Tibial nerve (tissue), 4 donors: Measurements from ENCODE around the gene ADGRG4. TPM values are rescaled to one million over a fixed set of nuclear protein-coding genes. Genes with fewer than 3 reads are reported as not detected.
"Not testable (repeated sequence)": the region's sequence is repeated elsewhere in the genome, so short reads cannot be mapped to it uniquely, and the experiment has no call there.

Source experiments
- DNase-seq, 2 donors: peaks; one replicate each; pipeline ENCODE4 v3.0.0-alpha.2; 2019; ENCODE audit warnings: low spot score in 2 of 2
- H3K27ac ChIP-seq, 4 donors: fragments of 200-600 bp; sonication (generic) in 3 of 4; one replicate each; pipeline ENCODE4 v1.5.1; 2017 to 2019; ENCODE audit warnings: mild to moderate bottlenecking in 1 of 4
- H3K27me3 ChIP-seq, 2 donors: fragments of 200-600 bp; sonication (generic) in 1 of 2; one replicate each; pipeline versions ENCODE4 v1.5.1 to v1.6.0; 2017 to 2019
- H3K36me3 ChIP-seq, 3 donors: fragments of 200-600 bp; sonication (generic); one replicate each; pipeline ENCODE4 v1.5.1; 2018 to 2019
- H3K4me1 ChIP-seq, 4 donors: fragments of 200-600 bp; sonication (generic) in 3 of 4; one replicate each; pipeline ENCODE4 v1.5.1; 2017 to 2019
- H3K4me3 ChIP-seq, 4 donors: fragments of 200-600 bp; sonication (generic) in 3 of 4; one replicate each; pipeline ENCODE4 v1.5.1; 2017 to 2019; ENCODE audit warnings: mild to moderate bottlenecking in 1 of 4, moderate library complexity in 1 of 4
- H3K9me3 ChIP-seq, 4 donors: fragments of 200-600 bp; sonication (generic) in 3 of 4; one replicate each; pipeline ENCODE4 v1.5.1; 2017 to 2019
- CTCF ChIP-seq, 5 experiments: fragments of 200-600 bp in 3 of 5; fragments of 450-650 bp in 2 of 5; sonication (generic) in 3 of 5; IDR thresholded peaks; one replicate each; pipeline ENCODE4 v1.5.1; 2016 to 2019; ENCODE audit warnings: antibody characterized with exemption in 5 of 5, mild to moderate bottlenecking in 3 of 5, moderate library complexity in 2 of 5
- EP300 ChIP-seq, 2 donors: sonication (generic); formaldehyde crosslinking; IDR thresholded peaks; one replicate each; pipeline ENCODE4 v1.6.1; 2017; ENCODE audit warnings: antibody characterized with exemption in 2 of 2, mild to moderate bottlenecking in 1 of 2
- POLR2A ChIP-seq, 2 donors: fragments of 450-650 bp; IDR thresholded peaks; one replicate each; pipeline ENCODE4 v1.6.1; 2017; ENCODE audit warnings: antibody characterized with exemption in 2 of 2, mild to moderate bottlenecking in 2 of 2, moderate library complexity in 2 of 2
- WGBS, 2 donors: methylation state at CpG; one replicate each; pipeline ENCODE4 v1.1.5; 2018; 5-methylcytosine and 5-hydroxymethylcytosine counted together
- total RNA-seq, 4 donors: library from RNA; depleted of rRNA; stranded (reverse); fragments of >200 nt; gene quantifications; one replicate each; pipeline ENCODE4 v1.1.0, GENCODE V29; 2016

Gene ADGRG4
- total RNA-seq, 4 donors from 2014 or later: 0.20 TPM; not detected in 3

DNA sequence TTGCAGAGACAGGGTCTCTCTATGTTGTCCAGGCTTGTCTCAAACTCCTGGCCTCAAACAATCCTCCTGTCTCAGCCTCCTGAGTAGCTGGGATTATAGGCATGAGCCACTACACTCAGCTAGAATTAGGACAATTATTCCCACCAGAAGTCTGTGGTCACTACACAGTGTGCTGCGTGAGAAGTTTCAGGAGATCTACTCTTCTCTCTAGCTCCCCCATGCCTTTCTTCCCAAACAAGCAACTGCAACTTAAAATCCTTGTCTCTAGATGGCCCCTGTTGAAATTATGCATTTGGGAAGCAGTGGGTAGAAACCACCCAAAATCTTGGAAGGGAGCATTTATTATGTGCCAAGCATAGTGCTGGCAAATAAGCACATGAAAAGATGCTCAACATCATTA lies 28.4 kb upstream of the ADGRG4 start:
- 0 to 50% methylated on average over 1 of the region's 1 CpG for WGBS, 2 donors
- Histone ChIP-seq H3K4me3 (no peak overlapping the region), H3K27me3 (no peaks in the 10 kb centered on the region), H3K4me1 (no peaks in the 10 kb centered on the region), H3K27ac (no peak overlapping the region), H3K9me3 (no peaks in the 10 kb centered on the region), H3K36me3 (no peaks in the 10 kb centered on the region)
- DNase-seq: no peak
- TF ChIP-seq EP300 (IDR thresholded peaks at IDR 0.05) (no peak), CTCF (IDR thresholded peaks at IDR 0.05) (no peak), POLR2A (IDR thresholded peaks at IDR 0.05) (no peak)

DNA sequence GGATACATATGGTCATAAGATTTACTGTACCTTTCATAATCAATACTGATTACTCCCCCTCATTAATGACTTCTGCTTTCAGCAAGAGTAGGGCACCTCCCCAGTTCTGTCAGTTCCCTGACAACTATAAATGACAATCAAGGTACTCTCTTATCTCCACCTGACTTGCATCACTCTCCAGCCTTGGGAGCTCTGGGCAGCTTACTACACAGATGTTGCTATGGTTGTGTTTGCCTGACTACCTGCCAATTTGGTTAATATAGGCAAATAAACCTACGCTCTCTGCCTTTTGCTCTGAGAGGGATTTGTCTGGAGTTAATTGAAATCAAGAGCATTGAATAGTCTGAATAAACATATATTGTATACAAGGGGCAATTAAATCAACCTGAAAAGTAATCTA lies 26.8 kb upstream of the ADGRG4 start:
- H3K4me1 ChIP-seq: no peaks in the 10 kb centered on the region
- no peak for DNase-seq
- H3K4me3 ChIP-seq: no peak overlapping the region
- no peak for TF ChIP-seq CTCF (IDR thresholded peaks at IDR 0.05)
- TF ChIP-seq POLR2A (IDR thresholded peaks at IDR 0.05): no peak
- no peak for TF ChIP-seq EP300 (IDR thresholded peaks at IDR 0.05)
- 76 to 100% methylated on average over 1 of the region's 1 CpG for WGBS, 2 donors
- H3K36me3 ChIP-seq: no peaks in the 10 kb centered on the region
- no peak overlapping the region for H3K27ac ChIP-seq
- no peaks in the 10 kb centered on the region for H3K9me3 ChIP-seq
- no peaks in the 10 kb centered on the region for H3K27me3 ChIP-seq

- no peak overlapping the region for H3K4me3 ChIP-seq
- TF ChIP-seq POLR2A (IDR thresholded peaks at IDR 0.05): no peak
- TF ChIP-seq CTCF (IDR thresholded peaks at IDR 0.05): no peak
- no peak for TF ChIP-seq EP300 (IDR thresholded peaks at IDR 0.05)
- H3K27me3 ChIP-seq: no peaks in the 10 kb centered on the region
- no peak for DNase-seq
- H3K36me3 ChIP-seq: no peaks in the 10 kb centered on the region
- no peaks in the 10 kb centered on the region for H3K9me3 ChIP-seq
- 80% methylated on average over 4 of the region's 4 CpGs; no CpG with 5 or more reads in 1 of the 2 donors for WGBS, 2 donors
- no peaks in the 10 kb centered on the region for H3K4me1 ChIP-seq
- no peak overlapping the region for H3K27ac ChIP-seq
These were observed 25.2 kb upstream of the ADGRG4 start for GRCh38 chrX:136275553-136275952.

GRCh38 chrX:136286375-136286774 lies 14.4 kb upstream of the ADGRG4 start:
- not testable (repeated sequence) for H3K36me3 ChIP-seq, H3K4me1 ChIP-seq, DNase-seq, H3K4me3 ChIP-seq, H3K27me3 ChIP-seq, H3K9me3 ChIP-seq, H3K27ac ChIP-seq
- WGBS, 2 donors: 70 to 96% methylated on average over 5 of the region's 5 CpGs

- TF ChIP-seq CTCF (IDR thresholded peaks at IDR 0.05) (no peak), POLR2A (IDR thresholded peaks at IDR 0.05) (no peak), EP300 (IDR thresholded peaks at IDR 0.05) (no peak)
- no peak overlapping the region for H3K4me3 ChIP-seq
- H3K4me1 ChIP-seq: no peaks in the 10 kb centered on the region
- 81 to 84% methylated on average over 2 of the region's 2 CpGs for WGBS, 2 donors
- H3K27ac ChIP-seq: no peak overlapping the region
- H3K27me3 ChIP-seq: peaks cover 0 to 11% of the 10 kb centered on the region in 2 donors
- no peaks in the 10 kb centered on the region for H3K9me3 ChIP-seq
- no peak for DNase-seq
- H3K36me3 ChIP-seq: no peaks in the 10 kb centered on the region
These were observed 8.9 kb upstream of the ADGRG4 start for GRCh38 chrX:136291824-136292223.

- H3K4me3 ChIP-seq: no peak overlapping the region
- no peak overlapping the region for H3K27ac ChIP-seq
- H3K9me3 ChIP-seq: no peaks in the 10 kb centered on the region
- no peaks in the 10 kb centered on the region for H3K4me1 ChIP-seq
- H3K27me3 ChIP-seq: peaks cover 0 to 11% of the 10 kb centered on the region in 2 donors
- DNase-seq: no peak
- WGBS, 2 donors: 63 to 88% methylated on average over 2 of the region's 2 CpGs
- no peaks in the 10 kb centered on the region for H3K36me3 ChIP-seq
- TF ChIP-seq EP300 (IDR thresholded peaks at IDR 0.05) (no peak), CTCF (IDR thresholded peaks at IDR 0.05) (no peak), POLR2A (IDR thresholded peaks at IDR 0.05) (no peak)
These were observed 8.1 kb upstream of the ADGRG4 start for GRCh38 chrX:136292656-136293055.
